CD4-positive, CD25-positive, alpha-beta regulatory T cell (primary cell): Measurements from ENCODE around the gene DOHH. TPM values are rescaled to one million over a fixed set of nuclear protein-coding genes. Genes with fewer than 3 reads are reported as not detected.

ENCODE experiments used
- ATAC-seq, 2 donors: fragments of 150-1000 bp; cut with Tn5 transposase; one replicate each; pipeline ENCODE4 v1.10.0; 2021; ENCODE audit warnings: low read depth in 2 of 2, moderate number of reproducible peaks in 2 of 2, moderate library complexity in 1 of 2
- DNase-seq, 3 donors: peaks; one replicate each; pipeline versions ENCODE4 v3.0.0 to v3.0.0-alpha.2; 2012 to 2022; ENCODE audit warnings: mixed read lengths in 1 of 3
- H3K27ac ChIP-seq: one replicate; pipeline ENCODE4 v1.7.0; 2013; ENCODE audit warnings: mild to moderate bottlenecking, low read length; ENCODE audit not compliant: insufficient read depth, poor library complexity, severe bottlenecking
- H3K27me3 ChIP-seq: one replicate; pipeline ENCODE4 v1.7.0; 2013; ENCODE audit warnings: low read length; ENCODE audit not compliant: control insufficient read depth, insufficient read depth
- H3K36me3 ChIP-seq: one replicate; pipeline ENCODE4 v1.7.0; 2013; ENCODE audit warnings: mild to moderate bottlenecking, low read length, moderate library complexity; ENCODE audit not compliant: control insufficient read depth, insufficient read depth
- H3K4me1 ChIP-seq: 2 replicates; pipeline ENCODE4 v1.7.0; 2013; ENCODE audit warnings: mild to moderate bottlenecking, low read length; ENCODE audit not compliant: insufficient read depth, control insufficient read depth, poor library complexity, severe bottlenecking
- H3K4me3 ChIP-seq: one replicate; pipeline ENCODE4 v1.7.0; 2013; ENCODE audit warnings: low read depth, mild to moderate bottlenecking, low read length, moderate library complexity
- H3K9me3 ChIP-seq, 2 experiments: 1 replicate in 1 of 2; 2 replicates in 1 of 2; pipeline ENCODE4 v1.7.0; 2013; ENCODE audit warnings: low read length in 2 of 2, mild to moderate bottlenecking in 1 of 2, moderate library complexity in 1 of 2; ENCODE audit not compliant: control insufficient read depth in 2 of 2
- H3K27ac Mint-ChIP-seq, 3 donors: one replicate each; pipeline ENCODE4 v1.8.0; 2020 to 2022; ENCODE audit warnings: mild to moderate bottlenecking in 3 of 3, mixed read lengths in 3 of 3, moderate library complexity in 2 of 3
- H3K27me3 Mint-ChIP-seq: one replicate; pipeline ENCODE4 v1.8.0; 2022; ENCODE audit warnings: mild to moderate bottlenecking, mixed read lengths
- H3K36me3 Mint-ChIP-seq: one replicate; pipeline ENCODE4 v1.8.0; 2020; ENCODE audit warnings: mixed read lengths
- H3K4me1 Mint-ChIP-seq, 4 donors: one replicate each; pipeline ENCODE4 v1.8.0; 2020 to 2022; ENCODE audit warnings: mixed read lengths in 4 of 4, mild to moderate bottlenecking in 1 of 4
- H3K4me3 Mint-ChIP-seq, 4 donors: one replicate each; pipeline ENCODE4 v1.8.0; 2020 to 2022; ENCODE audit warnings: mild to moderate bottlenecking in 4 of 4, mixed read lengths in 4 of 4, moderate library complexity in 3 of 4
- H3K9me3 Mint-ChIP-seq, 7 donors: one replicate each; pipeline ENCODE4 v1.8.0; 2020 to 2022; ENCODE audit warnings: mixed read lengths in 7 of 7, mild to moderate bottlenecking in 3 of 7, moderate library complexity in 2 of 7
- polyA plus RNA-seq, 4 donors: library from polyadenylated mRNA; unstranded; fragments of 300-500 nt; fragmentation: Illumina TruSeq; gene quantifications; one replicate each; pipeline ENCODE4 v1.2.3, GENCODE V29; 2021
- total RNA-seq: library from RNA; stranded (reverse); gene quantifications from one replicate; pipeline ENCODE4 v1.2.3, GENCODE V29; 2022

DOHH gene
- total and polyA plus RNA-seq, 5 donors from 2014 or later, result 3.5 to 13.9 (median 7.7) TPM

GRCh38 chr19:3522421-3523360 lies 22.2 kb upstream of the DOHH start:
- Histone ChIP-seq H3K36me3 (peaks cover 50% of the 10 kb centered on the region), H3K27ac (no peak overlapping the region), H3K4me3 (no peak overlapping the region), H3K9me3 (no peaks in the 10 kb centered on the region), H3K27me3 (no peaks in the 10 kb centered on the region), H3K4me1 (no peaks in the 10 kb centered on the region)
- Mint-ChIP-seq H3K27me3 (no peaks in the 10 kb centered on the region), H3K27ac (no peak overlapping the region), H3K4me1 (peaks cover 0 to 13% (median 5%) of the 10 kb centered on the region in 4 donors), H3K36me3 (peaks cover 4% of the 10 kb centered on the region), H3K9me3 (no peaks in the 10 kb centered on the region), H3K4me3 (no peak overlapping the region)
- DNase-seq, result no peak
- no peak for ATAC-seq

- peaks cover 39% of the 10 kb centered on the region for H3K36me3 ChIP-seq
- Mint-ChIP-seq H3K4me3 (no peak overlapping the region), H3K36me3 (peaks cover 4% of the 10 kb centered on the region), H3K27ac (no peak overlapping the region), H3K4me1 (peaks cover 0 to 27% (median 9%) of the 10 kb centered on the region in 4 donors), H3K27me3 (no peaks in the 10 kb centered on the region), H3K9me3 (no peaks in the 10 kb centered on the region)
- ATAC-seq (no peak), DNase-seq (no peak)
- H3K9me3 ChIP-seq, result no peaks in the 10 kb centered on the region
- H3K27ac ChIP-seq, result no peak overlapping the region
- peaks cover 13% of the 10 kb centered on the region for H3K4me1 ChIP-seq
- H3K4me3 ChIP-seq, result no peak overlapping the region
- H3K27me3 ChIP-seq, result no peaks in the 10 kb centered on the region
These were observed 20.6 kb upstream of the DOHH start for GRCh38 chr19:3521104-3521445.

- no peak overlapping the region for H3K4me3 ChIP-seq
- no peak overlapping the region for H3K4me3 Mint-ChIP-seq
- peaks cover 0 to 33% (median 9%) of the 10 kb centered on the region in 4 donors for H3K4me1 Mint-ChIP-seq
- H3K27ac ChIP-seq, result no peak overlapping the region
- no peak for ATAC-seq
- H3K4me1 ChIP-seq, result peaks cover 17% of the 10 kb centered on the region
- H3K9me3 Mint-ChIP-seq, result no peaks in the 10 kb centered on the region
- H3K36me3 ChIP-seq, result peaks cover 39% of the 10 kb centered on the region
- H3K36me3 Mint-ChIP-seq, result peaks cover 4% of the 10 kb centered on the region
- H3K9me3 ChIP-seq, result no peaks in the 10 kb centered on the region
- peak overlapping the region in 1 of 3 donors; percentile 55 for H3K27ac Mint-ChIP-seq
- no peak for DNase-seq
- no peaks in the 10 kb centered on the region for H3K27me3 Mint-ChIP-seq
- no peaks in the 10 kb centered on the region for H3K27me3 ChIP-seq
These were observed 20.0 kb upstream of the DOHH start for GRCh38 chr19:3520166-3521103.

- no peak for DNase-seq
- Histone ChIP-seq H3K4me3 (no peak overlapping the region), H3K9me3 (no peaks in the 10 kb centered on the region), H3K4me1 (peaks cover 23% of the 10 kb centered on the region), H3K27me3 (no peaks in the 10 kb centered on the region), H3K36me3 (peaks cover 28% of the 10 kb centered on the region), H3K27ac (no peak overlapping the region)
- Mint-ChIP-seq H3K27me3 (no peaks in the 10 kb centered on the region), H3K4me1 (peaks cover 0 to 44% (median 17%) of the 10 kb centered on the region in 4 donors), H3K36me3 (peaks cover 4% of the 10 kb centered on the region), H3K9me3 (no peaks in the 10 kb centered on the region), H3K27ac (no peak overlapping the region), H3K4me3 (no peak overlapping the region)
- ATAC-seq, result no peak
These were observed 18.7 kb upstream of the DOHH start for GRCh38 chr19:3519126-3519525.

GRCh38 chr19:3518659-3519058 lies 18.2 kb upstream of the DOHH start:
- Mint-ChIP-seq H3K36me3 (peaks cover 4% of the 10 kb centered on the region), H3K9me3 (no peaks in the 10 kb centered on the region), H3K4me3 (no peak overlapping the region), H3K27ac (peak overlapping the region in 2 of 3 donors; percentile 36 to 41), H3K27me3 (no peaks in the 10 kb centered on the region), H3K4me1 (peaks cover 0 to 46% (median 17%) of the 10 kb centered on the region in 4 donors)
- Histone ChIP-seq H3K9me3 (no peaks in the 10 kb centered on the region), H3K27ac (no peak overlapping the region), H3K4me3 (no peak overlapping the region), H3K4me1 (peaks cover 23% of the 10 kb centered on the region), H3K36me3 (peaks cover 24% of the 10 kb centered on the region), H3K27me3 (no peaks in the 10 kb centered on the region)
- DNase-seq (no peak), ATAC-seq (no peak)

GRCh38 chr19:3518255-3518654 lies 17.8 kb upstream of the DOHH start:
- Mint-ChIP-seq H3K4me1 (peaks cover 0 to 49% (median 17%) of the 10 kb centered on the region in 4 donors), H3K4me3 (no peak overlapping the region), H3K9me3 (no peaks in the 10 kb centered on the region), H3K36me3 (peaks cover 4% of the 10 kb centered on the region), H3K27me3 (no peaks in the 10 kb centered on the region), H3K27ac (peak overlapping the region in 2 of 3 donors; percentile 36 to 41)
- Histone ChIP-seq H3K9me3 (no peaks in the 10 kb centered on the region), H3K36me3 (peaks cover 20% of the 10 kb centered on the region), H3K27ac (peak overlapping the region; percentile 24), H3K4me1 (peaks cover 23% of the 10 kb centered on the region), H3K27me3 (no peaks in the 10 kb centered on the region), H3K4me3 (no peak overlapping the region)
- DNase-seq (no peak), ATAC-seq (no peak)

GRCh38 chr19:3517638-3518037 lies 17.2 kb upstream of the DOHH start:
- peaks cover 0 to 49% (median 17%) of the 10 kb centered on the region in 4 donors for H3K4me1 Mint-ChIP-seq
- Histone ChIP-seq H3K27me3 (no peaks in the 10 kb centered on the region), H3K27ac (peak overlapping the region; percentile 5), H3K36me3 (peaks cover 17% of the 10 kb centered on the region), H3K9me3 (no peaks in the 10 kb centered on the region), H3K4me3 (no peak overlapping the region), H3K4me1 (peaks cover 23% of the 10 kb centered on the region)
- no peaks in the 10 kb centered on the region for H3K9me3 Mint-ChIP-seq
- no peaks in the 10 kb centered on the region for H3K27me3 Mint-ChIP-seq
- ATAC-seq (no peak), DNase-seq (no peak)
- H3K4me3 Mint-ChIP-seq, result no peak overlapping the region
- H3K27ac Mint-ChIP-seq, result peak overlapping the region in 1 of 3 donors; percentile 38
- peaks cover 4% of the 10 kb centered on the region for H3K36me3 Mint-ChIP-seq
